PC-9 (cell line): Measurements from ENCODE around the gene STAC.

Experiments used
- EZH2 ChIP-seq: fragments of 200-600 bp; sonication (generic); IDR thresholded peaks from 2 replicates; pipeline ENCODE4 v1.8.0; 2017; ENCODE audit warnings: antibody characterized with exemption, low read depth
- TF ChIP-seq, protein P1 (sequence below): fragments of 200-600 bp; sonication (generic); conservative IDR thresholded peaks from 2 replicates; pipeline ENCODE4 v1.6.1; 2017; ENCODE audit warnings: mixed run types, antibody characterized with exemption, mild to moderate bottlenecking, moderate library complexity

DNA sequence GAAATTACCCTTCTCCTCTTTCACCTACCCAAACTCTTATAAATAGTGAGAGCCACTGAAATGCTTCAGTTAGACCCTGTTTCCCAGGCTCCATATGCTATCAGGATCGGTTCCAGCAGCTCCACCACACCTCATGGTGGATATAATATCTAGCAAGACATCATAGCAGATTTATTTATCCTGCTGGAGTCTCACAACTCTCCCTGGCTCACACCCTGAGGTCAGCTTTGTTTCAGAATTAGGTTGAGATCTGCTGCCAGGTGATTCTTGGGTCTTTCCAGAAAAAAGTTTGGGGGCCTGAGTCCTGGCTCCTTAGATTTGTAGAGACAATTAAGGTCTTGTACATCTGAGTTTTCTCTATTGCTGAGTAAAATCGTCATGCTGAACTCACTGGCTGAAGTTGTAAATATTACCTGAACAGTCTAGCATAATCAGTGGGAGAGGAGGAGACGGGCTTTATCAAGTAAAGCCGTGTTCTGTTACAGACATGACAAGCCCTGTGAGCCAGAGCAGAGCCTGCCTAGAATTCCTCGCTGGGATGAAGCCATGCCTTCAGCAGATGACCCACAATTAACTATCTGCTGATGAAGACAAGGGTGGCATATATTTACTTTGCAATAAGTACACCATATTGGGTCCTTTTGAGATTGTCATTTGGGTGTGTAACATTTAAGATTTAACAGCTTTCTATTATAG is 131.6 kb downstream of the STAC start:
- TF ChIP-seq, protein P1, sequence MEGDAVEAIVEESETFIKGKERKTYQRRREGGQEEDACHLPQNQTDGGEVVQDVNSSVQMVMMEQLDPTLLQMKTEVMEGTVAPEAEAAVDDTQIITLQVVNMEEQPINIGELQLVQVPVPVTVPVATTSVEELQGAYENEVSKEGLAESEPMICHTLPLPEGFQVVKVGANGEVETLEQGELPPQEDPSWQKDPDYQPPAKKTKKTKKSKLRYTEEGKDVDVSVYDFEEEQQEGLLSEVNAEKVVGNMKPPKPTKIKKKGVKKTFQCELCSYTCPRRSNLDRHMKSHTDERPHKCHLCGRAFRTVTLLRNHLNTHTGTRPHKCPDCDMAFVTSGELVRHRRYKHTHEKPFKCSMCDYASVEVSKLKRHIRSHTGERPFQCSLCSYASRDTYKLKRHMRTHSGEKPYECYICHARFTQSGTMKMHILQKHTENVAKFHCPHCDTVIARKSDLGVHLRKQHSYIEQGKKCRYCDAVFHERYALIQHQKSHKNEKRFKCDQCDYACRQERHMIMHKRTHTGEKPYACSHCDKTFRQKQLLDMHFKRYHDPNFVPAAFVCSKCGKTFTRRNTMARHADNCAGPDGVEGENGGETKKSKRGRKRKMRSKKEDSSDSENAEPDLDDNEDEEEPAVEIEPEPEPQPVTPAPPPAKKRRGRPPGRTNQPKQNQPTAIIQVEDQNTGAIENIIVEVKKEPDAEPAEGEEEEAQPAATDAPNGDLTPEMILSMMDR = no peak
- TF ChIP-seq EZH2 = no peak
